HEK293T (cell line): ENCODE measurements around the gene OR8K1.

ENCODE experiments used
- BHLHE40 ChIP-seq: fragments of 450-650 bp; IDR thresholded peaks from 2 replicates; pipeline ENCODE4 v1.6.1; 2016; ENCODE audit warnings: mild to moderate bottlenecking, moderate library complexity, borderline replicate concordance
- CTBP1 ChIP-seq: fragments of 450-650 bp; IDR thresholded peaks from 2 replicates; pipeline ENCODE4 v1.6.1; 2016; ENCODE audit warnings: borderline replicate concordance
- FOXK2 ChIP-seq: fragments of 450-650 bp; IDR thresholded peaks from 2 replicates; pipeline ENCODE4 v1.6.1; 2016; ENCODE audit warnings: mild to moderate bottlenecking
- L3MBTL2 ChIP-seq: fragments of 450-650 bp; conservative IDR thresholded peaks from 2 replicates; pipeline ENCODE4 v1.6.1; 2016; ENCODE audit warnings: mild to moderate bottlenecking
- SP1 ChIP-seq: fragments of 450-650 bp; IDR thresholded peaks from 2 replicates; pipeline ENCODE4 v1.6.1; 2017
- SUZ12 ChIP-seq: fragments of 450-650 bp; IDR thresholded peaks from 2 replicates; pipeline ENCODE4 v1.6.1; 2016; ENCODE audit warnings: mild to moderate bottlenecking
- TARDBP ChIP-seq: fragments of 450-650 bp; IDR thresholded peaks from 2 replicates; pipeline ENCODE4 v1.6.1; 2016
- ZNF384 ChIP-seq: fragments of 450-650 bp; IDR thresholded peaks from 2 replicates; pipeline ENCODE4 v1.6.1; 2016

GRCh38 chr11:56380120-56380519 lies 34.3 kb downstream of the OR8K1 start:
- TF ChIP-seq FOXK2, result no peak
- no peak for TF ChIP-seq ZNF384
- TF ChIP-seq CTBP1, result no peak
- TF ChIP-seq L3MBTL2, result no peak
- no peak for TF ChIP-seq SP1
- no peak for TF ChIP-seq BHLHE40
- no peak for TF ChIP-seq TARDBP
- TF ChIP-seq SUZ12, result no peak
